Esophagus squamous epithelium (tissue), 4 donors: Measurements from ENCODE around the gene MAP1A.

Experiments used
- CTCF ChIP-seq, 6 experiments: fragments of 450-650 bp in 4 of 6; fragments of 200-600 bp in 2 of 6; sonication (generic) in 2 of 6; IDR thresholded peaks; one replicate each; pipeline ENCODE4 v1.5.1; 2016 to 2019; ENCODE audit warnings: antibody characterized with exemption in 6 of 6, mild to moderate bottlenecking in 4 of 6, moderate library complexity in 4 of 6
- POLR2A ChIP-seq, 4 donors: fragments of 450-650 bp; IDR thresholded peaks; one replicate each; pipeline ENCODE4 v1.6.1; 2017; ENCODE audit warnings: antibody characterized with exemption in 4 of 4, mild to moderate bottlenecking in 4 of 4, moderate library complexity in 3 of 4

DNA sequence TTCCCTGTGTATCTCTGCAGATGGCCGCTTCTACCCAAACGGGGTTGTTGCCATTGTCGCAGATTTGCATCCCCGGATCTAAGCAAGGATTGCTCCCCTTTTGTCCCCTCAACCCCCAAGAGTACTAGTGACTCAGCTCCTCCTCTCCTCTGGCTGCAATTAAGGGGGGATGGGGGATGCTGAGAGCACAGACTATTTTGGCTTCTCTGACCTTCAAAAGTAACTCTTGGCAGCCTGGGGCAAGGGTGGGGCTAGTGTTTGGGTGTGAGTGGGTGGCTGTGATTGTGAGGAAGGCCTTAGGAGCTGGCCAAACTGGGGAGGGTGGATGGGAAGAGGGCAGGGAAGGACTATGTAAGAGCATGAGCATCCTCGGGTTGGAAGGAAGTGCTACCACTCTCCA is 1.2 kb upstream of the MAP1A start:
- TF ChIP-seq CTCF (IDR thresholded peaks at IDR 0.05), result no peak
- TF ChIP-seq POLR2A (IDR thresholded peaks at IDR 0.05), result no peak
